ENCODE data around the gene OR10H1.
"Not testable (repeated sequence)": the region's sequence is repeated elsewhere in the genome, so short reads cannot be mapped to it uniquely, and the experiment has no call there.

The OR10H1 gene

DNA sequence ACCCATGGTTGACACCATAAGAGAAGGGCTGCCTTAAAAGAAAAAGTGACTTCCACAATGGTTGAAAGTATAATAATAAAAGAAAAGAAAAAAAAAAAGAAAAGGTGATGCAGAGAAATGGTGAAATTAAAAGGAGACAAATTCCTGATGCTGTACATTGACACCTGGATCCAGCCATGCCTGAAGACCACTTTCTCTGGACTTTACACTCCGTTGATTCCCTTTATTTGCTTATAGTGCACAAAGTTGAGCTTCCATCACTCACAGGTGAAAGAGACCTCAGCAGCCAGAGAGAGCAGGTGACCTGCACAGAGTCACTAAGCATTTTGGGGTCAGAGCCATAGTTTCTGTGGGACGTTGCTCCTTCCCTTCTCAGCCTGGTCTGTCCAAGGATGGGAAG lies 40.2 kb downstream of the OR10H1 start:
- DNase-seq: no peak

GRCh38 chr19:15774159-15774558 lies 41.3 kb downstream of the OR10H1 start:
- not testable (repeated sequence) for DNase-seq

DNA sequence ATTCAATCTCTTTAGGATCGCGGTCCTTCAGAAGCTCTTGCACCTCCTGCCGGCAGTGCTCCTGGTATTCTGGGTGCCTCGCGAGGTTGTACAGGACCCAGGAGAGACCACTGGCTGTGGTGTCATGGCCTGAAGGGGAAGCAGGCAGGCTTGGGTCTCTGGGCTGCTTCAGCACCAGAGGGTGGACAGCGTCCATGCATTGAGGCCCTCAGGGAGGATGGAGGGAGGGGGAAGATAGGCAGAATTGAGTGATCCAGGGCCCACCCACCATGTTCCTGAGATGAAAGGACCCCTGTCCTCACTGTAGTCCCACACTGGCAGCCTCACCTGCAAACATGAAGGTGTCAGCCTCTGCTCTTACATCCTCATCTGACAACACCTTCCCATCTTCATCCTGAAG lies 45.9 kb downstream of the OR10H1 start:
- DNase-seq: no peak

GRCh38 chr19:15759962-15760565 lies 55.4 kb downstream of the OR10H1 start:
- no peak for DNase-seq

- no peak for DNase-seq
Measured at GRCh38 chr19:15758379-15758778, 57.1 kb downstream of the OR10H1 start.

All from amygdala (tissue), 56 donors.